CD4-positive, alpha-beta T cell treated with Interleukin-6 at 100 ng/mL for 8 hours (primary cell): Measurements from ENCODE around the gene NT5C1A.

Experiments
- DNase-seq: peaks from one replicate; pipeline ENCODE4 v3.0.0-alpha.2; 2020; ENCODE audit warnings: mixed read lengths, low spot score

The NT5C1A gene

GRCh38 chr1:39659538-39659937, 12.4 kb downstream of the NT5C1A start:
- no peak for DNase-seq

GRCh38 chr1:39659110-39659509, 12.8 kb downstream of the NT5C1A start:
- no peak for DNase-seq

GRCh38 chr1:39657923-39658485, 13.9 kb downstream of the NT5C1A start:
- DNase-seq = peak; percentile 62

GRCh38 chr1:39657402-39657801, 14.5 kb downstream of the NT5C1A start:
- DNase-seq = no peak

GRCh38 chr1:39656391-39656790, 15.5 kb downstream of the NT5C1A start:
- no peak for DNase-seq

GRCh38 chr1:39655578-39656268, 16.2 kb downstream of the NT5C1A start:
- no peak for DNase-seq

GRCh38 chr1:39654291-39654690, 17.6 kb downstream of the NT5C1A start:
- DNase-seq = no peak

GRCh38 chr1:39653546-39654031, 18.3 kb downstream of the NT5C1A start:
- DNase-seq = peak; percentile 73

- DNase-seq = no peak
Measured at GRCh38 chr1:39652554-39652953, 19.4 kb downstream of the NT5C1A start.

GRCh38 chr1:39652105-39652504, 19.8 kb downstream of the NT5C1A start:
- no peak for DNase-seq

GRCh38 chr1:39650431-39650830, 21.5 kb downstream of the NT5C1A start:
- no peak for DNase-seq

GRCh38 chr1:39649636-39650185, 22.2 kb downstream of the NT5C1A start:
- no peak for DNase-seq

- DNase-seq = no peak
Measured at GRCh38 chr1:39648496-39648895, 23.4 kb downstream of the NT5C1A start.

GRCh38 chr1:39647247-39647646, 24.7 kb downstream of the NT5C1A start:
- no peak for DNase-seq

GRCh38 chr1:39646232-39647081, 25.4 kb downstream of the NT5C1A start:
- DNase-seq = no peak

- DNase-seq = no peak
Measured at GRCh38 chr1:39645411-39646043, 26.4 kb downstream of the NT5C1A start.

- DNase-seq = no peak
Measured at GRCh38 chr1:39643705-39644104, 28.2 kb downstream of the NT5C1A start.

- DNase-seq = no peak
Measured at GRCh38 chr1:39642796-39643195, 29.1 kb downstream of the NT5C1A start.

GRCh38 chr1:39640861-39641260, 31.0 kb downstream of the NT5C1A start:
- DNase-seq = no peak

GRCh38 chr1:39639305-39640130, 32.4 kb downstream of the NT5C1A start, which contains the start of gene HEYL:
HEYL (minus strand) TSS chr1:39639643; CDS start chr1:39639625, 18 bp downstream.
- peak; percentile 48 for DNase-seq

- DNase-seq = no peak
Measured at GRCh38 chr1:39638965-39639304, 33.0 kb downstream of the NT5C1A start.
